GM21786 (cell line): ENCODE data around the gene RFC1.
"Not testable (repeated sequence)": the region's sequence is repeated elsewhere in the genome, so short reads cannot be mapped to it uniquely, and the experiment has no call there.

Experiments used
- ATAC-seq: cut with Tn5 transposase; IDR thresholded peaks from one replicate; pipeline ENCODE4 v1.9.1; 2021; ENCODE audit not compliant: unreplicated experiment

RFC1 gene

GRCh38 chr4:39365830-39366771 lies at the start of gene RFC1:
RFC1 (minus strand) TSS chr4:39366362; CDS start chr4:39366241, 121 bp downstream.
- peak; percentile 70 for ATAC-seq

DNA sequence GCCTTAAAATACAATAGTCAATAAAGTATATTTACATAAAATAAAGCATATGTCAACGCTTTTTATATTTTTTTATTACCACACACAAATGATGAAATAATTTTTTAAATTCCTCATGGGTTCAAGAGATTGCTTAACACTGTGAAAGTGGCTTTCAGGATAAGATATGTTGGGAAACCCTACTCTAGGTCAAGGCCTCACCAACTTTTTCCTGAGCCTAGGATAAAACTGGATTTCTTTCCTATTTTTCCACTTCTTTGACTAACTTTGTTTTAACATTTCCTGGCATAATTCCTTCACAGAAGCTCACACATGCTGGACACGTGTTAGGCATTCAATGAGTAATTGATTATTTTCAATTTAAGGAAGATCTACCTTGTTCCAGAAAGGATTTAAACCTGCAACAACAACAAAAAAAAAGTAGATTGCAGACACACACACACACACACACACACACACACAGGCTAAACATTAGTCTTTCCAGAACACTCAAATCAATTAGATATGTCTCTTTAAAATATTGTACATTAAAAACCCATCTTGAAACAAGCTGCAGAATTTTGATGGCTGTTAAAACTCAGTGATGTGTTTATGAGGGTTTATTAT lies 49.6 kb upstream of the RFC1 start:
- ATAC-seq = no peak

- ATAC-seq = not testable (repeated sequence)
Observed at GRCh38 chr4:39411561-39411960, 45.4 kb upstream of the RFC1 start.

- no peak for ATAC-seq
Observed at GRCh38 chr4:39410415-39410814, 44.3 kb upstream of the RFC1 start.

DNA sequence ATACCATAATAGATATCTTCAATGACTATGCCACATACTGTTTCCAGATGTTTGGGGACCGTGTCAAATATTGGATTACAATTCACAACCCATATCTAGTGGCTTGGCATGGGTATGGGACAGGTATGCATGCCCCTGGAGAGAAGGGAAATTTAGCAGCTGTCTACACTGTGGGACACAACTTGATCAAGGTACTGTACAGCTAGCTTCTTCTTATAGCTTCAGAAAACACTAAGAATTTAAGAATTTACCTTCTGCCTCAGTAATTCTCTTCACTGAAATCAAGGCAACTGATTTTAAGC lies 41.4 kb upstream of the RFC1 start:
- no peak for ATAC-seq

DNA sequence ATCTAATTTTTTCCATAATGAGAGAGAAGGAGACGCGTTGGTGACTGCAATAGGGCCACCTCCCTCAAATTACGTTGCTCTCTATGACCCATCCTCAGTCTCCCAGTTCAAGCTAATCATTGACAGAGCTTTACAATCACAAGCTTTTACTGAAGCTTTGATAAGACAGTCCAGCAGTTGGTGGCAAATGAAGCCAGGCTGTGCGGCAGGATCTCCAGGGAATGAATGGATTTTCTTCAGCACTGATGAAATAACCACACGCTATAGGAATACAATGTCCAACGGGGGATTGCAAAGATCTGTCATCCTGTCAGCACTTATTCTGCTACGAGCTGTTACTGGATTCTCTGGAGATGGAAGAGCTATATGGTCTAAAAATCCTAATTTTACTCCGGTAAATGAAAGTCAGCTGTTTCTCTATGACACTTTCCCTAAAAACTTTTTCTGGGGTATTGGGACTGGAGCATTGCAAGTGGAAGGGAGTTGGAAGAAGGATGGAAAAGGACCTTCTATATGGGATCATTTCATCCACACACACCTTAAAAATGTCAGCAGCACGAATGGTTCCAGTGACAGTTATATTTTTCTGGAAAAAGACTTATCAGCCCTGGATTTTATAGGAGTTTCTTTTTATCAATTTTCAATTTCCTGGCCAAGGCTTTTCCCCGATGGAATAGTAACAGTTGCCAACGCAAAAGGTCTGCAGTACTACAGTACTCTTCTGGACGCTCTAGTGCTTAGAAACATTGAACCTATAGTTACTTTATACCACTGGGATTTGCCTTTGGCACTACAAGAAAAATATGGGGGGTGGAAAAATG lies 40.8 kb upstream of the RFC1 start, which contains the start of gene KLB:
Gene KLB (plus strand): TSS at position 168 of the 821 bp plus-strand sequence. CDS start 20 bp downstream, at position 188.
- ATAC-seq = no peak

DNA sequence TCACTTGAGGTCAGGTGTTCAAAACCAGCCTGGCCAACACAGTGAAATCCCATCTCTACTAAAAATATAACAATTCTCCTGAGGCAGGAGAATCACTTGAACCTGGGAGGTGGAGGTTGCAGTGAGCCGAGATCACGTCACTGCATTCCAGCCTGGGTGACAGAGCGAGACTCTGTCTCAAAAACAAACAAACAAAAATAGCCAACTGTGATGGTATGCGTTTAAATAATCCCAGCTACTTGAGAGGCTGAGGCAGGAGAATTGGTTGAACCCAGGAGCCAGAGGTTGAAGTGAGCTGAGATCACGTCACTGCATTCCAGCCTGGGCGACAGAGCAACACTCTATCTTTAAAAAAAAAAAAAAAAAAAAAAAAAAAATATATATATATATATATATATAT lies 35.5 kb upstream of the RFC1 start:
- not testable (repeated sequence) for ATAC-seq

DNA sequence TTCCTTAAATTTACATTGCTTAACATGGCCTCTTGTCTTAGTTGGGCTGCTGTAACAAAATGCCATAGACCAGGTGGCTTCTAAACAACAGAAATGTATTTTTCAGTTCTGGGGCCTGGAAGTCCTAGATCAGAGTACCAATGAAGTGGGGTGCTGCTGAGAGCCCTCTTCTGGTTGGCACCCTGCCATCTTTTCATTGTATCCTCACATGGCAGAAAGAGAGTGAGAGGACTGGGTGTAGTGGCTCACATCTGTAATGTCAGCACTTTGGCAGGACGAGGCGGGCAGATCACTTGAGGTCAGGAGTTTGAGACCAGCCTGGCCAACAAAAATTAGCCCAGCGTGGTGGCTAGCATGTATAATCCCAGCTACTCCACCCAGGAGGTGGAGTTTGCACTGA lies 28.5 kb upstream of the RFC1 start:
- no peak for ATAC-seq

GRCh38 chr4:39390603-39391002 lies 24.4 kb upstream of the RFC1 start:
- no peak for ATAC-seq

DNA sequence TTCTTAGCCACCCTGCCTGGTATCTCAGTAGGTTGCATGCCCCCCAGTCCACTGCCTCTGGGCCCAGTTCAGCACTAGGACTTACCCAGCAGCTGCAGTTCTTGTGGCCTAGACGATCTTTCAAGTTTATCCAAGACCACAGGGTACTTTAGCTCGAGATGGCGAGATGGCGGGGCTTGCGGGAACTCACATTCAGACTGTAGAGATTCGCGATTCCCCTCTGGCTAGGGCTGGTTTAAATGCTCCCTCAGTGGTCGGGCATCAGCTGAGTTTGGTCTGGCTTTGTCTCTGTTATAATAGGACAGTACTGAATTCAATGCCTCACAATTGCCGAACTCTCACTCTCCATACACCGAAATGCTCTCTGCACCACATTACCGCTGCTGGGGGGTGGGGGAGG lies 18.4 kb upstream of the RFC1 start:
- no peak for ATAC-seq

- no peak for ATAC-seq
Observed at GRCh38 chr4:39383690-39384089, 17.5 kb upstream of the RFC1 start.

DNA sequence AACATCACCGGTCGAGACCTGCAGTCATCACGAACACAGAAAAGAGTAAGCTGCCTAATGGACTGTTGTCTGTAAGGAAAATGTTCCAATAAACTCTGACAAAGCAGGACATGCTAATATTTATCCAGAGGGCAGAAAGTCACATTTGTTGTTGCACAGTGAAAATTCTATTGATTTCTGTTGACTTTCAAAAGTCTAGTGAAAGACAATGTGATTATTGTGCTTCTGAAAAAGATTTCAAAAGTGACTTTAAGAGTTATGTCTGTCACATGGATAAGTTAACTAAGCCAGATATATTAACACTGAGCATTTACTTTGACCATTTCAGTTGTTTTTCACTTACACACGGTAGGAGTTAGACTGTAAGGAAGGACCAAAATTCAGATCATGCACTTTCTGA lies 9.3 kb upstream of the RFC1 start:
- no peak for ATAC-seq

GRCh38 chr4:39371209-39371608 lies 5.0 kb upstream of the RFC1 start:
- ATAC-seq = not testable (repeated sequence)

- no peak for ATAC-seq
Observed at GRCh38 chr4:39369301-39369700, 3.1 kb upstream of the RFC1 start.

DNA sequence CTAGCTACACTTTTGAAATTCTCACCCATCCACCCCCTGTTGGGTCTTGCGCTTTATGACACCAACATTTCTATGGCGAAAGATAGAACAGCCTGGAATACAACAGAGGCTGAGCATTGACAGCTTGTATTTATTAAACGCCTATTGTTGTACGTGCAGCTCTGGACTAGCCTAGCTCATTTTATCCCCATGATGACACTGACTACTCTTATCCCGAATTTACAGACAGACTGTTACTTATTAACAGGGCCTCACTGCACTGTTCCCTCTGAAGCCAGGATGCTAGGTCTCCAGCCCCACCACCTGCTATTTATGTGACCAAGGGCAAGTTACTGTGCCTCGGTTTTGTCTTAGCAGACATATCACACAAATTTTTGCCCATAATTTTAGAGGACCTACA lies 1.0 kb upstream of the RFC1 start:
- no peak for ATAC-seq

GRCh38 chr4:39365360-39365759 lies 802 bp downstream of the RFC1 start:
- ATAC-seq = no peak

DNA sequence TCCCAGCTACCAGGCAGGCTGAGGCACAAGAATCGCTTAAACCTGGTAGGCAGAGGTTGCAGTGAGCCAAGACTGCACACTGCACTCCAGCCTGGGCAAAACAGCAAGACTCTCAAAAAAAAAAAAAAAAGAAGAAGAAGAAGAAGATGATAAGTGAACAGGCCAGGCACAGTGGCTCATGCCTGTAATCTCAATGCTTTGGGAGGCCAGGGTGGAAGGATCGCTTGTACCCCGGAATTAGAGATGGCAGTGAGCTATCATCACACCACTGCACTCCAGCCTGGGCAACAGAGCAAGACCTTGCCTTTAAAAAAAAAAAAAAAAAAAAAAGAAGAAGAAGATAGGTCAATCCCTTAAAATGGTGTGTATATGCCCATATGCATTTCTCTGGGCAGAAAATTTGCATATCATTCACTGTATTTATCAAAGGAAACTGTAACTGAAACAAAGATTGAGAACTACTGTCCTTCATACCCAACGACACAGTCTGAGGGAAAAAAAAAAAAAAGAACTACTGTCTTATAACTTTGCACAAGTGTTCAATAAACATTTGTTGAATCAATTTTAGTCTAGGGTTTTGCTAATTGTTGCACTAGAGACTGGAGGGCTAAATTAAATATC lies 2.3 kb downstream of the RFC1 start:
- ATAC-seq = peak; percentile 40

DNA sequence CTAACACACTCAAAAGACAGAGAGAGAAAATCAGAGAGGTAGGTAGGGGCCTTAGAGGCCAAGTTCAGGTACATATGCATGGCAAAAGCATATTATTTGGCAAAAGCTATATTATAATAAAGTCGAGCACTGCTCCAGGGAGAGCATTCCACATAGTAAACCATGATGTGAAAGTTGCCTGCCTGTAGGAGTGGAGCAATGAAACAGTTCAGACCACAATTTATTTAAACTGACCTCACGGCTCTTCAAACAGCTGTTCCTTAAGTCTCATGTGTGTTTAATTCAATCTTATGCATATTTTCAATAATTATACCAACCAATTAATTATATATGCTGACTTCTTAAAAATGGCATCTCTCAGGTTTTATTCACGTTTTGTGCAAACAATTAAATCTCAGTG lies 3.3 kb downstream of the RFC1 start:
- ATAC-seq = no peak

GRCh38 chr4:39360611-39361010 lies 5.6 kb downstream of the RFC1 start:
- peak; percentile 43 for ATAC-seq

DNA sequence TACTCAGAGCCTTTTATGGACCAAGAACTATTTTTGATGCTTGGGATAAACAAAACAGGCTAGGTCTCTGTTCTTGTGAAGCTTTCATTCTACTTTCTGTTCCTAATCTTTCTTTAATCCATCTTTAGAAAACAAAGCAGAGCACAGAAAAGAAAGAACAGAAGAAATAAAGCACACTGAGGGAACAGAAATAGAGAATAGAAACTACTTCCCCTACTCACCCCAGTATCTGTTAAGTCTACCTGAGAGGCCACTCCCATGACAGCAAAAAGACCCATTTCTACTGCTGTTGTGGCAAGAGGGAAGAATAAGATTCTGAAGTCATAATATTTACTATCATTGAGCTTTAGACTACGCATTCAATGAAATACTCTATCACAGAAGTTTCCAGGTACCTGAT lies 9.2 kb downstream of the RFC1 start:
- ATAC-seq = peak; percentile 35

- ATAC-seq = no peak
Observed at GRCh38 chr4:39354254-39354552, 12.0 kb downstream of the RFC1 start.
